Measurements from ENCODE around the gene CHRM2. TPM values are rescaled to one million over a fixed set of nuclear protein-coding genes. Genes with fewer than 3 reads are reported as not detected.
A peak's percentile ranks its signal among the peaks of the same experiment; 100 is the strongest.

Gene CHRM2
- total RNA-seq, 6 donors from 2014 or later = 1.3 to 8.5 (median 3.0) TPM

DNA sequence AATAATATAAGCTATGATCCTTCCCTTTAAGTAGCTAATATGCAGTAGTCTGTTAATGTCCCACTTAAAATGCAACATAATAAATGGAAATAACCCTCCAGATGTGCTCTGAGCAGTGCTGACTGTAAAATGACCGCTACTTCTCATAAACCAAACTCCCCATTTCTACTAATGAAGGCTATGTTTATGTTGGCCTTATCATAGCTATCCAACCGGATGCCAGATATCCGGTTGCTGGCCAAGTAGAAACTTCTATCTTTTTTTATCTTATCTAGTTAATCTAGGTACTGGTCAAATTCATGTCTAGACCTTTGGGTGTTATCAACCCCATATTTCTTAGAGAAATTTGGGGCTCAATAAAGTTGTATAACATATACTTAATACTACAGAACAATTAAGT is 56.6 kb downstream of the CHRM2 start:
- ATAC-seq (ENCODE audit: low FRiP score in 2 of 2) = no peak
- Histone ChIP-seq H3K4me1 (peaks cover 0 to 6% (median 0%) of the 10 kb centered on the region in 4 donors), H3K27me3 (no peaks in the 10 kb centered on the region), H3K36me3 (no peaks in the 10 kb centered on the region), H3K9me3 (no peaks in the 10 kb centered on the region), H3K27ac (peak overlapping the region in 1 of 4 donors; percentile 3), H3K4me3 (no peak overlapping the region)
- no peak for DNase-seq
- 18 to 27% methylated on average over 3 of the region's 3 CpGs for WGBS, 2 donors
- TF ChIP-seq POLR2AphosphoS5 (IDR thresholded peaks at IDR 0.05) = no peak

DNA sequence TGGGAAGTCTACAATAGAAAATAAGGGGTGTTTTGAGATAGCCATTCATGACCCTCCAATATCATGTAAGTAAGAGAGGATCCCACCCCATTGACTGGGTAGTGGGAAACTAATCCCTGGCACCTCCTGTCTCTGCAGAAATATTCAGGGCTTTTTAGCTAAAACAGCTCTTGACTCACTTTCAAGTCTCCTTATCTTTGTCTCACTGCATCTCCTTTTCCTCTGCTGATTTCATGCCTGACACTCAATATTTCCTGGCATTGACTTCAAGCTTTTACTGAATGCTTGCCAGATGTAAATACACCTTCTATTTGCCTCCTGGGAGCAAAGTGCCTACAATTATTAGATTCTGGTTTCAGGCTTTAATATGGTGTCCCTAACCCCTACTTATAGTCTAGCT is 57.1 kb downstream of the CHRM2 start:
- DNase-seq = no peak
- Histone ChIP-seq H3K9me3 (no peaks in the 10 kb centered on the region), H3K27ac (peak overlapping the region in 1 of 4 donors; percentile 3), H3K27me3 (no peaks in the 10 kb centered on the region), H3K4me1 (peaks cover 0 to 6% (median 0%) of the 10 kb centered on the region in 4 donors), H3K4me3 (no peak overlapping the region), H3K36me3 (no peaks in the 10 kb centered on the region)
- no peak for ATAC-seq (ENCODE audit: low FRiP score in 2 of 2)
- TF ChIP-seq EP300 (IDR thresholded peaks at IDR 0.05) (no peak), CTCF (IDR thresholded peaks at IDR 0.05) (no peak), POLR2A (IDR thresholded peaks at IDR 0.05) (no peak), POLR2AphosphoS5 (IDR thresholded peaks at IDR 0.05) (no peak)

- Histone ChIP-seq H3K4me3 (no peak overlapping the region), H3K36me3 (no peaks in the 10 kb centered on the region), H3K4me1 (no peaks in the 10 kb centered on the region), H3K9me3 (no peaks in the 10 kb centered on the region), H3K27ac (no peak overlapping the region), H3K27me3 (no peaks in the 10 kb centered on the region)
- ATAC-seq (ENCODE audit: low FRiP score in 2 of 2) = no peak
- TF ChIP-seq CTCF (IDR thresholded peaks at IDR 0.05) = no peak
- TF ChIP-seq POLR2AphosphoS5 (IDR thresholded peaks at IDR 0.05) = no peak
- TF ChIP-seq POLR2A (IDR thresholded peaks at IDR 0.05) = no peak
- no peak for TF ChIP-seq EP300 (IDR thresholded peaks at IDR 0.05)
- no peak for DNase-seq
- 78 to 83% methylated on average over 3 of the region's 3 CpGs for WGBS, 2 donors
These were observed 62.9 kb downstream of the CHRM2 start for GRCh38 chr7:136931169-136931867.

GRCh38 chr7:136937436-136937835 is 69.0 kb downstream of the CHRM2 start:
- no peaks in the 10 kb centered on the region for H3K4me1 ChIP-seq
- ATAC-seq (ENCODE audit: low FRiP score in 2 of 2) (no peak), DNase-seq (no peak)
- no peak overlapping the region for H3K27ac ChIP-seq
- no peaks in the 10 kb centered on the region for H3K36me3 ChIP-seq
- H3K27me3 ChIP-seq = no peaks in the 10 kb centered on the region
- H3K4me3 ChIP-seq = no peak overlapping the region
- 86 to 93% methylated on average over 5 of the region's 5 CpGs for WGBS, 2 donors
- H3K9me3 ChIP-seq = no peaks in the 10 kb centered on the region
- TF ChIP-seq EP300 (IDR thresholded peaks at IDR 0.05) (no peak), CTCF (IDR thresholded peaks at IDR 0.05) (no peak), POLR2A (IDR thresholded peaks at IDR 0.05) (no peak), POLR2AphosphoS5 (IDR thresholded peaks at IDR 0.05) (no peak)

DNA sequence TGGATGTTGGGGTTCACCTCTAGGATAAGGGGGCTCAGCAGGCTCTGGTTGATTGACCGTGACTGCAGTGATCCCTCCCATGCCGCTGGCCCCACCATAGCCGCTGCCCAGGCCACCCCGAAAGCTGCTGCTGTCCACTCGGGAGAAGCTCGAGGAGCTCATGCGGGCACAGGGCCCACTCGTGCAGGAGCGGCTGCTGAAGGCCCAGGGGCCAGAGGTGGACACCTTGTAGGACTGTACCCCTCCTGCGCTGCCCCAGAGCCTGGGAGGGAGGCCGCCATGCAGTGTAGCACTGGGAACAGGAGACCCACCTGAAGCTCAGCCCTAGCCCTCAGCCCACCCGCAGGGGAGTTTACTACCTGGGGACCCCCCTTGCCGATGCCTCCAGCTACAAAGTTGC is 70.0 kb downstream of the CHRM2 start:
- H3K4me1 ChIP-seq = no peaks in the 10 kb centered on the region
- H3K27me3 ChIP-seq = no peaks in the 10 kb centered on the region
- no peaks in the 10 kb centered on the region for H3K36me3 ChIP-seq
- no peak overlapping the region for H3K4me3 ChIP-seq
- no peak for TF ChIP-seq CTCF (IDR thresholded peaks at IDR 0.05)
- TF ChIP-seq POLR2A (IDR thresholded peaks at IDR 0.05) = no peak
- no peak for TF ChIP-seq EP300 (IDR thresholded peaks at IDR 0.05)
- TF ChIP-seq POLR2AphosphoS5 (IDR thresholded peaks at IDR 0.05) = no peak
- no peaks in the 10 kb centered on the region for H3K9me3 ChIP-seq
- 89 to 100% methylated on average over 2 to 13 of the region's 13 CpGs for WGBS, 2 donors
- ATAC-seq (ENCODE audit: low FRiP score in 2 of 2) (no peak), DNase-seq (peak in 1 of 2 donors; percentile 71)
- no peak overlapping the region for H3K27ac ChIP-seq

Data from upper lobe of left lung (tissue), 6 donors.